ENCODE results near the gene SEC16A. TPM values are rescaled to one million over a fixed set of nuclear protein-coding genes. Genes with fewer than 3 reads are reported as not detected.
A peak's percentile ranks its signal among the peaks of the same experiment; 100 is the strongest.

Gene SEC16A
- total RNA-seq, 1 donor from 2014 or later, result 78.8 TPM

DNA sequence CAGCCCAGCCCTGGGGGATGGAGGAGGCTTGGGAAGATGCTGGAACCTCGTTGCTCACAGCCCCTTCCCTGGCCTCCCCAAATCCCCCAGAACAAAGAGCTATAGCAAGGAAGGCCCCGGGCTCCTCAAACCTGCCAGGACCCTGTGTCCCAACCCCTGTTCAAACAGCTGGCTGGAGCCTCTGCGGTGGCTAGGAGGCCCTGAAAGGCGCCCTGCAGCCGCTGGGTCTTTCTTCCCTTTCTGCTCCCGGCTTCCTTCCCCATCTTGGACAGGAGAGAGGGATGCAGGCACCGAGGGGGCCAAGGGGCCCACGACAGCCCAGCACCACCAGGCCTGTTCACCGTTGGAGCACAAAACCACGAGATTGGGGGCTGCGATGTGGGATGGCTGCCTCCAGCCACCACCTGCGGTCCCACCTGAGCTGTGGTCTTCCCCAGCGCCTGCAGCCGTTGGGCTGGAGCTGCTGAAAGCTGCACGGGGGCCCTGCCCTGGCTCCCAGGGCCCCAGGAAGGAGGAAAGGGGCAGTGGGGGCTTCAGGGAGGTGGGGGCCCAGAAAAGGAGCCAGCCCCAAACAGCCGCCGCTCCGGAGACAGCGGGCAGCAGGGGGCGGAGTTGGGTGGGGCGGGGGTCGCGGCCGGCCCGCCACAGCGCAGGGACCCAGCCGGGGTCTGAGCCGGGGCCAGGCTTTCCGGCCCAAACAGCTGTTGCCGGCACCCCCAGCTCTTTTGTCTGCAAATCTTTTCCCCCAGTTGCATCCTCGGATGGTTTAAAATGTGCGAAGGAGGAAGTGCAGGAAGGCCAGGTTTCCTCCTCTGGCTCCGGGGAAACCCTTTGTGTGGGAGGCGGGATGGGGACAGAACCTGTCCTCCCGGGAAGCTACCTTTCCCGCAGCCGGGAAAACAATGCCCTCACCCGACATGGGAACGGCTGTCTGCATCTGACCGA is 46.9 kb upstream of the SEC16A start:
- TF ChIP-seq CTCF (IDR thresholded peaks at IDR 0.05), result no peak
- intact Hi-C loops (cut with micrococcal nuclease), result no loop called here
- POLR2A ChIA-PET, result interaction anchor here (2.1 kb wide), 1 partner anchor 10 kb away, joined by 7 read pairs; no protein-coding TSS in a partner anchor
- no peak for DNase-seq
- no peaks in the 10 kb centered on the region for H3K27me3 Mint-ChIP-seq
- H3K4me1 Mint-ChIP-seq, result peaks cover 56% of the 10 kb centered on the region
- H3K9me3 Mint-ChIP-seq, result no peaks in the 10 kb centered on the region
- no peak overlapping the region for H3K4me3 Mint-ChIP-seq
- CTCF ChIA-PET, result no interaction called here
- no peak for ATAC-seq (ENCODE audit: low read depth)
- no peak overlapping the region for H3K27ac Mint-ChIP-seq
- H3K36me3 Mint-ChIP-seq (ENCODE audit: low read depth), result no peaks in the 10 kb centered on the region

DNA sequence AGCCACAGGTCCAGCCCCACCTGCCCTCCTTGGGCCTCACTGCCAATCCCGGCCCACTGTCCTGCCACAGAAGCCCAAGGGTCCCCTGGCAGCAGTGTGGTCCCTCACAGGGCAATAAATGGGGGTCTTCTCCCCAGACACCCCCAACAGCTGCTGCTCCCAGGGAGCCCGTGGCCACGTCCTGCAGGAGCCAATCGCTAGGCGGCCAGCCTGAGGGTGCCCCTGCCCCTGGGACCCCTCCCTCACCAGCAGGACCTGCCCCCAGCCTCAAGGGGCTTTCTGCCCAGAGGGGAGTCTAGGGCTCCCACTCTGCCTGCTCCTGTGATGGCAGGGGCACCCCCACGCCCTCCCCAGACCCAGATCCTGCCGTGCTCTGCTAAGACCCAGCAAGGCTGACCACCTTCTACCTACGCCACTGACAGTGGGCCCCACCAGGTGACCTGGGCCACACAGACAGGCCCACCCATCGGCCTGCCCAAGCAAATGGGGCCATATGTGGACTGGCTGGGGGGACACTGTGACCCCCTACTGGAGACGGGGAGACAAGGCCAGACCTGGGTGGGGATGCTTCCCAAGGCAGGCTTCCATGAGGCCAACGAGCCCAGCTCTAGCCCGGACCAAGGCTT is 46.0 kb upstream of the SEC16A start:
- Mint-ChIP-seq H3K4me1 (peaks cover 48% of the 10 kb centered on the region), H3K4me3 (no peak overlapping the region), H3K9me3 (no peaks in the 10 kb centered on the region), H3K36me3 (ENCODE audit: low read depth) (peaks cover 2% of the 10 kb centered on the region), H3K27ac (no peak overlapping the region), H3K27me3 (no peaks in the 10 kb centered on the region)
- intact Hi-C loops (cut with micrococcal nuclease), result no loop called here
- ChIA-PET POLR2A (interaction anchor here (0.8 to 2.1 kb wide), 2 partner anchors 11 to 17 kb away, joined by 3 to 7 read pairs; partner anchors contain the start of gene NOTCH1), CTCF (no interaction called here)
- no peak for DNase-seq
- TF ChIP-seq CTCF (IDR thresholded peaks at IDR 0.05), result no peak
- no peak for ATAC-seq (ENCODE audit: low read depth)

DNA sequence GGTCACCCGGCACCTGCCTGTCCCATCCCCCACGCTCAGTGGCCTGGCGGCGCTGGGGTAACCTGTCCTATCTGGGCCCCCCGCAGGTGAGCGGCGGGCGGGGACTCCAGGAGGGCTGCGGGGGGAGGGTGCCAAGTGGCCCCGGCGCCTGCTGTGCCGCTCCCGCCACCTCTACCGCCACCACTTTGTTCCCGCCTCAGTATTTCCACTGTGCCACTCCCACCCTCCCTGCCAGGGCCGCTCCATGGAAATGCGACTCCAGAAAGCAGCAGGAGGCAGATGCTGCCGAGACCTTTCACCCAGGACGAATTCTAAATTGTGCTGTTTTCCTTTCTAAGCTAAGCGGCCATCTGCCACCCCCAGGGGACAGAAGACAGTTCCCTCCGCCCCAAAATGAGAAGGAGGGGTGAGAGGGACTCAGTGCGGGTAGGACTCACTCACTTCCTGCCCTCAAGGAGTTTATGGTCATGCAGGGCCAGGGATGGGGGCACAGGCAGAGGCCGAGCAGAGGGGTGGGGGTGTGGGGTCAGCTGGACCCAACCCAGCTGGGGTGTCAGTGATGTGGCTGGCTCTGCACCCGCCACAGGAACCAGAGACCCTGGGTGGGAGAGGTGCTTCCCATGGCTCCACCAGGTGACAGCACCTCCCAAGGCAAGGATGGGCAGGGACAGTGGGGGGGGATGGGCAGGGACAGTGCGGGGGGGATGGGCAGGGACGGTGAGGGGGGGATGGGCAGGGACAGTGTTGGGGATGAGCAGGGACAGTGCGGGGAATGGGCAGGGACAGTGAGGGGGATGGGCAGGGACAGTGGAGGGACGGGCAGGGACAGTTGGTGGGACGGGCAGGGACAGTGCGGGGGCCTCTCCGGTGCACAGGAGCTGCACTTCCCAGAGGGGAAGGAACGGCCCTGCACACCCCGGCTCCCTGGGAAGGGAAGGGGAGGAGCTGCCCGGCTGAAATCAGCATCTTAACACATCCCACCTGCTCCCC is 45.2 kb upstream of the SEC16A start:
- Mint-ChIP-seq H3K27me3 (no peaks in the 10 kb centered on the region), H3K27ac (no peak overlapping the region), H3K4me1 (peaks cover 41% of the 10 kb centered on the region), H3K9me3 (no peaks in the 10 kb centered on the region), H3K4me3 (no peak overlapping the region), H3K36me3 (ENCODE audit: low read depth) (peaks cover 6% of the 10 kb centered on the region)
- ATAC-seq (ENCODE audit: low read depth) (peak; percentile 32), DNase-seq (no peak)
- intact Hi-C loops (cut with micrococcal nuclease), result no loop called here
- ChIA-PET POLR2A (interaction anchor here (0.8 to 2.1 kb wide), 2 partner anchors 11 to 18 kb away, joined by 3 to 7 read pairs; partner anchors contain the start of gene NOTCH1), CTCF (no interaction called here)
- TF ChIP-seq CTCF (IDR thresholded peaks at IDR 0.05), result no peak

- ATAC-seq (ENCODE audit: low read depth), result no peak
- Mint-ChIP-seq H3K4me3 (no peak overlapping the region), H3K36me3 (ENCODE audit: low read depth) (peaks cover 9% of the 10 kb centered on the region), H3K27ac (no peak overlapping the region), H3K9me3 (no peaks in the 10 kb centered on the region), H3K27me3 (no peaks in the 10 kb centered on the region), H3K4me1 (peaks cover 34% of the 10 kb centered on the region)
- no peak for DNase-seq
- ChIA-PET POLR2A (no interaction called here), CTCF (no interaction called here)
- intact Hi-C loops (cut with micrococcal nuclease), result no loop called here
- no peak for TF ChIP-seq CTCF (IDR thresholded peaks at IDR 0.05)
These were observed 44.3 kb upstream of the SEC16A start for GRCh38 chr9:136527131-136527530.

Data from activated B cell treated with CpG ODN at 0.5 μM for 24 hours (primary cell).